Measurements from ENCODE around the gene PERM1. TPM values are rescaled to one million over a fixed set of nuclear protein-coding genes. Genes with fewer than 3 reads are reported as not detected.

Gene PERM1
- total and polyA plus RNA-seq, 4 donors: under 0.01 to 0.06 TPM; not detected in 2

GRCh38 chr1:978835-979743 lies 2.8 kb downstream of the PERM1 start:
- Histone ChIP-seq H3K4me1 (ENCODE audit: control insufficient read depth in 4 of 4, insufficient read depth in 4 of 4, low read length in 3 of 4) (peaks cover 0 to 6% (median under 1%) of the 10 kb centered on the region in 4 donors), H3K27me3 (ENCODE audit: control insufficient read depth in 4 of 4, insufficient read depth in 4 of 4, low read length in 3 of 4) (peaks cover 2 to 5% (median 4%) of the 10 kb centered on the region in 4 donors), H3K36me3 (ENCODE audit: control insufficient read depth in 4 of 4, insufficient read depth in 3 of 4, low read depth in 1 of 4, low read length in 3 of 4) (no peaks in the 10 kb centered on the region), H3K9ac (ENCODE audit: low read depth in 1 of 2, low read length in 2 of 2) (no peak overlapping the region), H3K4me3 (ENCODE audit: low read depth in 1 of 3, low read length in 3 of 3) (no peak overlapping the region), H3K9me3 (ENCODE audit: control insufficient read depth in 4 of 4, low read length in 3 of 4) (no peaks in the 10 kb centered on the region), H3K27ac (ENCODE audit: low read depth in 1 of 2, low read length in 2 of 2) (no peak overlapping the region)
- TF ChIP-seq EGR1 (IDR thresholded peaks at IDR 0.05; ENCODE audit: low read depth in 2 of 2) (no peak), CTCF (IDR thresholded peaks at IDR 0.05; ENCODE audit: low read depth, low read length, missing input control) (no peak), RXRA (IDR thresholded peaks at IDR 0.05) (no peak), FOXA2 (IDR thresholded peaks at IDR 0.05) (no peak), HNF4A (conservative IDR thresholded peaks at IDR 0.05) (no peak), REST (IDR thresholded peaks at IDR 0.05) (no peak), YY1 (IDR thresholded peaks at IDR 0.05) (no peak), NR2F2 (IDR thresholded peaks at IDR 0.05) (no peak), FOXA1 (IDR thresholded peaks at IDR 0.05) (no peak), RAD21 (IDR thresholded peaks at IDR 0.05) (no peak), GABPA (IDR thresholded peaks at IDR 0.05 in 1 of 2, conservative IDR thresholded peaks at IDR 0.05 in 1 of 2) (no peak), ZBTB33 (IDR thresholded peaks at IDR 0.05) (no peak), JUND (IDR thresholded peaks at IDR 0.05) (no peak), HNF4G (IDR thresholded peaks at IDR 0.05) (no peak), TAF1 (conservative IDR thresholded peaks at IDR 0.05) (no peak), SP1 (IDR thresholded peaks at IDR 0.05) (no peak), ATF3 (IDR thresholded peaks at IDR 0.05) (no peak)
- TF ChIP-seq, protein P1, sequence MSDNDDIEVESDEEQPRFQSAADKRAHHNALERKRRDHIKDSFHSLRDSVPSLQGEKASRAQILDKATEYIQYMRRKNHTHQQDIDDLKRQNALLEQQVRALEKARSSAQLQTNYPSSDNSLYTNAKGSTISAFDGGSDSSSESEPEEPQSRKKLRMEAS (IDR thresholded peaks at IDR 0.05): no peak
- DNase-seq (ENCODE audit: low spot score): no peak
- WGBS: 90% methylated on average over 60 of the region's 60 CpGs

All from liver (tissue), 9 donors.